OCI-LY3 (cell line): ENCODE measurements around the gene LAMC3.

Experiments
- CTCF ChIP-seq: fragments of 200-600, 300-600 bp; sonication (generic); IDR thresholded peaks from 2 replicates; pipeline ENCODE4 v1.5.1; 2014; ENCODE audit warnings: antibody characterized with exemption, low read length, low read depth
- EZH2phosphoT487 ChIP-seq: fragments of 200-600 bp; shearing (Covaris generic); IDR thresholded peaks from 2 replicates; pipeline ENCODE4 v1.6.1; 2018; ENCODE audit warnings: antibody characterized with exemption, mixed run types, low read depth

- no peak for TF ChIP-seq CTCF
- TF ChIP-seq EZH2phosphoT487 = no peak
Observed at GRCh38 chr9:130981002-130981755, 27.8 kb upstream of the LAMC3 start.
